H9 (cell line): Measurements from ENCODE around the gene TMEM270. TPM values are rescaled to one million over a fixed set of nuclear protein-coding genes. Genes with fewer than 3 reads are reported as not detected.

Source experiments
- DNase-seq: peaks from one replicate; pipeline ENCODE4 v3.0.0-alpha.2; 2017
- H2AFZ ChIP-seq: one replicate; pipeline ENCODE4 v1.6.1; 2013; ENCODE audit warnings: mild to moderate bottlenecking, low read length, control low read depth, moderate library complexity
- H2AK5ac ChIP-seq: 2 replicates; pipeline ENCODE4 v1.6.1; 2013; ENCODE audit warnings: low read length, control low read depth, mixed read lengths; ENCODE audit not compliant: insufficient read length
- H2BK120ac ChIP-seq: one replicate; pipeline ENCODE4 v1.6.1; 2013; ENCODE audit warnings: low read depth, mild to moderate bottlenecking, low read length, control low read depth, inconsistent platforms; ENCODE audit not compliant: poor library complexity, severe bottlenecking
- H2BK12ac ChIP-seq: 2 replicates; pipeline ENCODE4 v1.6.1; 2013; ENCODE audit warnings: low read length, control low read depth, mixed read lengths, low read depth; ENCODE audit not compliant: insufficient read length
- H2BK15ac ChIP-seq: 2 replicates; pipeline ENCODE4 v1.6.1; 2013; ENCODE audit warnings: low read depth, low read length, control low read depth
- H2BK20ac ChIP-seq: one replicate; pipeline ENCODE4 v1.6.1; 2013; ENCODE audit warnings: low read depth, mild to moderate bottlenecking, low read length, control low read depth, inconsistent platforms; ENCODE audit not compliant: poor library complexity, severe bottlenecking
- H2BK5ac ChIP-seq: 2 replicates; pipeline ENCODE4 v1.6.1; 2013; ENCODE audit warnings: low read length, control low read depth, mixed read lengths; ENCODE audit not compliant: insufficient read length
- H3K14ac ChIP-seq: 2 replicates; pipeline ENCODE4 v1.6.1; 2013; ENCODE audit warnings: low read length, control low read depth; ENCODE audit not compliant: insufficient read depth
- H3K18ac ChIP-seq: 2 replicates; pipeline ENCODE4 v1.6.1; 2013; ENCODE audit warnings: low read depth, mild to moderate bottlenecking, mixed read lengths, low read length, control low read depth; ENCODE audit not compliant: insufficient read length
- H3K23ac ChIP-seq: 2 replicates; pipeline ENCODE4 v1.6.1; 2013; ENCODE audit warnings: low read length, control low read depth, mixed read lengths, low read depth; ENCODE audit not compliant: insufficient read length
- H3K23me2 ChIP-seq: 2 replicates; pipeline ENCODE4 v1.6.1; 2013; ENCODE audit warnings: low read depth, mild to moderate bottlenecking, mixed read lengths, low read length, control low read depth; ENCODE audit not compliant: insufficient read length, poor library complexity, severe bottlenecking
- H3K27ac ChIP-seq: 2 replicates; pipeline ENCODE4 v1.5.1; 2013; ENCODE audit warnings: low read length, control low read depth, mixed read lengths, low read depth; ENCODE audit not compliant: insufficient read length
- H3K27me3 ChIP-seq: 2 replicates; pipeline ENCODE4 v1.6.1; 2013; ENCODE audit warnings: low read length, control low read depth, inconsistent platforms; ENCODE audit not compliant: insufficient read depth
- H3K4ac ChIP-seq: 2 replicates; pipeline ENCODE4 v1.6.1; 2013; ENCODE audit warnings: low read depth, mild to moderate bottlenecking, control low read depth, inconsistent platforms, low read length, moderate library complexity
- H3K4me1 ChIP-seq: 2 replicates; pipeline ENCODE4 v1.6.1; 2013; ENCODE audit warnings: low read length, control low read depth, inconsistent platforms; ENCODE audit not compliant: insufficient read depth
- H3K4me2 ChIP-seq: 2 replicates; pipeline ENCODE4 v1.6.1; 2013; ENCODE audit warnings: low read length, control low read depth, mixed read lengths; ENCODE audit not compliant: insufficient read length, insufficient read depth
- H3K56ac ChIP-seq: 2 replicates; pipeline ENCODE4 v1.6.1; 2013; ENCODE audit warnings: low read depth, mild to moderate bottlenecking, mixed read lengths, low read length, control low read depth; ENCODE audit not compliant: insufficient read length
- H3K79me1 ChIP-seq: 2 replicates; pipeline ENCODE4 v1.6.1; 2013; ENCODE audit warnings: low read depth, mild to moderate bottlenecking, moderate library complexity, low read length, control low read depth, inconsistent platforms; ENCODE audit not compliant: insufficient read depth, poor library complexity, severe bottlenecking
- H3K79me2 ChIP-seq: 2 replicates; pipeline ENCODE4 v1.6.1; 2013; ENCODE audit warnings: low read length, control low read depth, inconsistent platforms; ENCODE audit not compliant: insufficient read depth
- H3K9ac ChIP-seq: 2 replicates; pipeline ENCODE4 v1.6.1; 2013; ENCODE audit warnings: low read length, control low read depth, mixed read lengths; ENCODE audit not compliant: insufficient read length; ENCODE audit errors: extremely low read depth
- H3K9me3 ChIP-seq: one replicate; pipeline ENCODE4 v1.6.1; 2013; ENCODE audit warnings: low read depth, low read length, inconsistent platforms; ENCODE audit not compliant: control insufficient read depth
- H3T11ph ChIP-seq: one replicate; pipeline ENCODE4 v1.6.1; 2013; ENCODE audit warnings: mild to moderate bottlenecking, low read length, control low read depth, inconsistent platforms
- H4K20me1 ChIP-seq: one replicate; pipeline ENCODE4 v1.6.1; 2013; ENCODE audit not compliant: control insufficient read depth, insufficient read length, insufficient read depth
- H4K5ac ChIP-seq: 2 replicates; pipeline ENCODE4 v1.6.1; 2013; ENCODE audit warnings: low read depth, mild to moderate bottlenecking, mixed read lengths, low read length, control low read depth; ENCODE audit not compliant: insufficient read length
- H4K8ac ChIP-seq: replicated peaks from 2 replicates; pipeline ENCODE4 v1.6.1; 2013; ENCODE audit warnings: low read length, control low read depth, mixed read lengths, low read depth; ENCODE audit not compliant: insufficient read length
- H4K91ac ChIP-seq: 2 replicates; pipeline ENCODE4 v1.6.1; 2013; ENCODE audit warnings: low read depth, mild to moderate bottlenecking, moderate library complexity, mixed read lengths, low read length, control low read depth; ENCODE audit not compliant: insufficient read length
- H3K27ac Mint-ChIP-seq, 3 experiments: 2 replicates in 2 of 3; 3 replicates in 1 of 3; pipeline ENCODE4 v1.8.0; 2020 to 2021; ENCODE audit warnings: mixed read lengths in 3 of 3, mild to moderate bottlenecking in 1 of 3, moderate library complexity in 1 of 3
- H3K27me3 Mint-ChIP-seq: 2 replicates; pipeline ENCODE4 v1.8.0; 2021; ENCODE audit warnings: low read depth, mild to moderate bottlenecking, moderate library complexity, mixed read lengths
- H3K36me3 Mint-ChIP-seq, 3 experiments: 2 replicates in 2 of 3; 3 replicates in 1 of 3; pipeline ENCODE4 v1.8.0; 2020 to 2021; ENCODE audit warnings: low read depth in 3 of 3, mixed read lengths in 3 of 3; ENCODE audit not compliant: insufficient read depth in 1 of 3
- H3K4me1 Mint-ChIP-seq, 2 experiments: 2 replicates each; pipeline ENCODE4 v1.8.0; 2020; ENCODE audit warnings: mixed read lengths in 2 of 2
- H3K4me3 Mint-ChIP-seq, 2 experiments: 2 replicates in 1 of 2; 3 replicates in 1 of 2; pipeline ENCODE4 v1.8.0; 2020 to 2021; ENCODE audit warnings: mild to moderate bottlenecking in 2 of 2, mixed read lengths in 2 of 2, moderate library complexity in 1 of 2
- H3K9me3 Mint-ChIP-seq, 2 experiments: 2 replicates in 1 of 2; 3 replicates in 1 of 2; pipeline ENCODE4 v1.8.0; 2020; ENCODE audit warnings: mild to moderate bottlenecking in 2 of 2, mixed read lengths in 2 of 2, moderate library complexity in 1 of 2
- WGBS: extraction: QIAGEN DNeasy Blood & Tissue Kit; methylation state at CpG from one replicate; pipeline ENCODE4 v1.1.7; 2013; ENCODE audit warnings: missing lambda C conversion rate, low lambda C conversion rate, mixed read lengths; ENCODE audit not compliant: insufficient read length; ENCODE audit errors: extremely low coverage; 5-methylcytosine and 5-hydroxymethylcytosine counted together
- total RNA-seq: library from RNA; stranded (reverse); gene quantifications from 2 replicates; pipeline ENCODE4 v1.2.1, GENCODE V29; 2021
- TF ChIP-seq, protein P1 (sequence below): fragments of 200-600 bp; sonication (generic); conservative IDR thresholded peaks from 3 replicates; pipeline ENCODE4 v1.8.0; 2021; ENCODE audit warnings: antibody characterized with exemption, mild to moderate bottlenecking

Gene TMEM270
- total RNA-seq, 1 experiment from 2014 or later, result not detected

DNA sequence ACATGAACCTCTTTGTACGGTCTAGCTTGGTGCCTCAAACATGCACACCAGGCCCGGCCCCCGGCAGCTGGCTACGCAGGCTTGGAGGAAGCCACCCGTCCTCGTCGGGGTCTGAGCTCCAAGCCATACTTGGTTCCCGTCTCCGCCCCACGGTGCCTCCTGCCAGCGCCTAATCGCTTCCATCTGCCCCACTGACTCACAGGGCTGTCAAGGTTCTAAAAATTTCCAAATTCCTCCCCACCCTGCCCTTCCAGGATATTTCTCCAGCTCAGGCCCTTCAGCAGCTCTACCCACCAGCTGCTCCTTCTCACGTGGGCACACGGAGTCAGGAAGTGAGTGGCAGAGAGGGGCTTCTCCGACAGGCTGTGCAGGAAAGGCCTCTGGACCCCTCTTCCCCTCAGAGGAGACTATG lies 38.8 kb downstream of the TMEM270 start:
- Histone ChIP-seq H3K4me2 (no peak overlapping the region), H4K5ac (no peak overlapping the region), H3T11ph (no peak overlapping the region), H3K18ac (peak overlapping the region; percentile 32), H3K4ac (no peak overlapping the region), H3K23ac (no peak overlapping the region), H2BK5ac (no peak overlapping the region), H3K23me2 (no peaks in the 10 kb centered on the region), H2AK5ac (no peak overlapping the region), H2BK120ac (no peak overlapping the region), H3K9me3 (no peaks in the 10 kb centered on the region), H4K8ac (no peak overlapping the region), H4K91ac (no peak overlapping the region), H2BK15ac (no peak overlapping the region), H3K27me3 (no peaks in the 10 kb centered on the region; the same call in 1 of the 2 replicates), H3K4me1 (peaks cover 2% of the 10 kb centered on the region; the same call in 1 of the 2 replicates), H2BK20ac (no peak overlapping the region), H2AFZ (no peak overlapping the region), H3K27ac (no peak overlapping the region), H3K56ac (no peak overlapping the region), H2BK12ac (no peak overlapping the region), H3K79me1 (no peaks in the 10 kb centered on the region), H3K9ac (no peak overlapping the region), H3K14ac (no peak overlapping the region; the same call in 1 of the 2 replicates), H4K20me1 (no peaks in the 10 kb centered on the region), H3K79me2 (no peaks in the 10 kb centered on the region)
- TF ChIP-seq, protein P1, sequence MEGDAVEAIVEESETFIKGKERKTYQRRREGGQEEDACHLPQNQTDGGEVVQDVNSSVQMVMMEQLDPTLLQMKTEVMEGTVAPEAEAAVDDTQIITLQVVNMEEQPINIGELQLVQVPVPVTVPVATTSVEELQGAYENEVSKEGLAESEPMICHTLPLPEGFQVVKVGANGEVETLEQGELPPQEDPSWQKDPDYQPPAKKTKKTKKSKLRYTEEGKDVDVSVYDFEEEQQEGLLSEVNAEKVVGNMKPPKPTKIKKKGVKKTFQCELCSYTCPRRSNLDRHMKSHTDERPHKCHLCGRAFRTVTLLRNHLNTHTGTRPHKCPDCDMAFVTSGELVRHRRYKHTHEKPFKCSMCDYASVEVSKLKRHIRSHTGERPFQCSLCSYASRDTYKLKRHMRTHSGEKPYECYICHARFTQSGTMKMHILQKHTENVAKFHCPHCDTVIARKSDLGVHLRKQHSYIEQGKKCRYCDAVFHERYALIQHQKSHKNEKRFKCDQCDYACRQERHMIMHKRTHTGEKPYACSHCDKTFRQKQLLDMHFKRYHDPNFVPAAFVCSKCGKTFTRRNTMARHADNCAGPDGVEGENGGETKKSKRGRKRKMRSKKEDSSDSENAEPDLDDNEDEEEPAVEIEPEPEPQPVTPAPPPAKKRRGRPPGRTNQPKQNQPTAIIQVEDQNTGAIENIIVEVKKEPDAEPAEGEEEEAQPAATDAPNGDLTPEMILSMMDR, result no peak
- DNase-seq, result no peak
- H3K4me3 Mint-ChIP-seq, result no peak overlapping the region
- H3K36me3 Mint-ChIP-seq, result peaks cover 4 to 17% (median 7%) of the 10 kb centered on the region in 3 experiments; a peak in 5 of 7 replicates
- no peaks in the 10 kb centered on the region for H3K27me3 Mint-ChIP-seq
- WGBS, result no CpG with 5 or more reads among the region's 15 CpGs
- H3K27ac Mint-ChIP-seq, result peak overlapping the region in 1 of 3 experiments; percentile 80; a peak in 1 of 7 replicates
- peaks cover 6 to 18% of the 10 kb centered on the region in 2 experiments for H3K4me1 Mint-ChIP-seq
- H3K9me3 Mint-ChIP-seq, result peaks cover 14 to 21% of the 10 kb centered on the region in 2 experiments; a peak in 4 of 5 replicates
